ENCODE measurements around the gene TRIML2.
"Not testable (repeated sequence)": the region's sequence is repeated elsewhere in the genome, so short reads cannot be mapped to it uniquely, and the experiment has no call there.

TRIML2 gene

GRCh38 chr4:188107931-188108843, 1.2 kb downstream of the TRIML2 start:
- DNase-seq (ENCODE audit: low read depth, low spot score), result no peak

GRCh38 chr4:188106454-188106853, 2.9 kb downstream of the TRIML2 start:
- no peak for DNase-seq (ENCODE audit: low read depth, low spot score)

- DNase-seq (ENCODE audit: low read depth, low spot score), result no peak
These were observed 16.6 kb downstream of the TRIML2 start for GRCh38 chr4:188092824-188093223.

- no peak for DNase-seq (ENCODE audit: low read depth, low spot score)
These were observed 22.5 kb downstream of the TRIML2 start for GRCh38 chr4:188086858-188087257.

- DNase-seq (ENCODE audit: low read depth, low spot score), result no peak
These were observed 26.6 kb downstream of the TRIML2 start for GRCh38 chr4:188082796-188083195.

GRCh38 chr4:188078116-188078515, 31.3 kb downstream of the TRIML2 start:
- DNase-seq (ENCODE audit: low read depth, low spot score), result no peak

GRCh38 chr4:188076169-188076568, 33.2 kb downstream of the TRIML2 start:
- no peak for DNase-seq (ENCODE audit: low read depth, low spot score)

- DNase-seq (ENCODE audit: low read depth, low spot score), result no peak
These were observed 48.3 kb downstream of the TRIML2 start for GRCh38 chr4:188061083-188061482.

- no peak for DNase-seq (ENCODE audit: low read depth, low spot score)
These were observed 56.1 kb downstream of the TRIML2 start for GRCh38 chr4:188053302-188053701.

GRCh38 chr4:188046657-188047056, 62.7 kb downstream of the TRIML2 start:
- DNase-seq (ENCODE audit: low read depth, low spot score), result no peak

GRCh38 chr4:188045461-188045860, 63.9 kb downstream of the TRIML2 start:
- not testable (repeated sequence) for DNase-seq (ENCODE audit: low read depth, low spot score)

GRCh38 chr4:188043154-188043553, 66.2 kb downstream of the TRIML2 start:
- DNase-seq (ENCODE audit: low read depth, low spot score), result no peak

GRCh38 chr4:188042191-188042590, 67.2 kb downstream of the TRIML2 start:
- DNase-seq (ENCODE audit: low read depth, low spot score), result no peak

- DNase-seq (ENCODE audit: low read depth, low spot score), result no peak
These were observed 67.7 kb downstream of the TRIML2 start for GRCh38 chr4:188041721-188042120.
